ENCODE measurements around the gene FUT8.

GRCh38 chr14:65392296-65392695 is 20.2 kb upstream of the FUT8 start:
- TF ChIP-seq CTCF (IDR thresholded peaks at IDR 0.05): no peak
- TF ChIP-seq POLR2A (IDR thresholded peaks at IDR 0.05): no peak
